ENCODE measurements around the gene GNAS-AS1. TPM values are rescaled to one million over a fixed set of nuclear protein-coding genes. Genes with fewer than 3 reads are reported as not detected.

GNAS-AS1 gene
- total RNA-seq, 4 donors from 2014 or later, result 0.19 TPM; not detected in 3

GRCh38 chr20:58816051-58816450, 34.7 kb downstream of the GNAS-AS1 start:
- Histone ChIP-seq H3K4me1 (no peaks in the 10 kb centered on the region), H3K27me3 (no peaks in the 10 kb centered on the region), H3K9me3 (no peaks in the 10 kb centered on the region), H3K4me3 (no peak overlapping the region), H3K36me3 (no peaks in the 10 kb centered on the region), H3K27ac (no peak overlapping the region)
- WGBS, 2 donors (ENCODE audit: low coverage in 1 of 2), result no CpG with 5 or more reads among the region's 10 CpGs
- TF ChIP-seq POLR2AphosphoS5 (IDR thresholded peaks at IDR 0.05) (no peak), EP300 (IDR thresholded peaks at IDR 0.05) (no peak), CTCF (IDR thresholded peaks at IDR 0.05) (no peak), POLR2A (IDR thresholded peaks at IDR 0.05) (no peak)
- ATAC-seq, result no peak

- 70% methylated on average over 2 of the region's 11 CpGs; no CpG with 5 or more reads in 1 of the 2 donors for WGBS, 2 donors (ENCODE audit: low coverage in 1 of 2)
- ATAC-seq, result no peak
- H3K36me3 ChIP-seq, result no peaks in the 10 kb centered on the region
- H3K9me3 ChIP-seq, result no peaks in the 10 kb centered on the region
- TF ChIP-seq POLR2A (IDR thresholded peaks at IDR 0.05), result no peak
- H3K27ac ChIP-seq, result no peak overlapping the region
- no peaks in the 10 kb centered on the region for H3K27me3 ChIP-seq
- H3K4me1 ChIP-seq, result no peaks in the 10 kb centered on the region
- H3K4me3 ChIP-seq, result no peak overlapping the region
These were observed 35.3 kb downstream of the GNAS-AS1 start for GRCh38 chr20:58815448-58815847.

GRCh38 chr20:58813369-58813768, 37.3 kb downstream of the GNAS-AS1 start:
- no peaks in the 10 kb centered on the region for H3K4me1 ChIP-seq
- no peaks in the 10 kb centered on the region for H3K27me3 ChIP-seq
- ATAC-seq, result no peak
- H3K27ac ChIP-seq, result no peak overlapping the region
- no peaks in the 10 kb centered on the region for H3K9me3 ChIP-seq
- TF ChIP-seq CTCF (IDR thresholded peaks at IDR 0.05) (no peak), EP300 (IDR thresholded peaks at IDR 0.05) (no peak), POLR2AphosphoS5 (IDR thresholded peaks at IDR 0.05) (no peak), POLR2A (IDR thresholded peaks at IDR 0.05) (no peak)
- H3K4me3 ChIP-seq, result no peak overlapping the region
- 74% methylated on average over 4 of the region's 8 CpGs; no CpG with 5 or more reads in 1 of the 2 donors for WGBS, 2 donors (ENCODE audit: low coverage in 1 of 2)
- H3K36me3 ChIP-seq, result no peaks in the 10 kb centered on the region

- H3K27me3 ChIP-seq, result no peaks in the 10 kb centered on the region
- 55 to 71% methylated on average over 3 to 5 of the region's 13 CpGs for WGBS, 2 donors (ENCODE audit: low coverage in 1 of 2)
- TF ChIP-seq CTCF (IDR thresholded peaks at IDR 0.05), result no peak
- no peak for ATAC-seq
- H3K4me3 ChIP-seq, result no peak overlapping the region
- no peak overlapping the region for H3K27ac ChIP-seq
- H3K36me3 ChIP-seq, result no peaks in the 10 kb centered on the region
- no peaks in the 10 kb centered on the region for H3K9me3 ChIP-seq
- H3K4me1 ChIP-seq, result no peaks in the 10 kb centered on the region
These were observed 39.4 kb downstream of the GNAS-AS1 start for GRCh38 chr20:58811334-58811733.

GRCh38 chr20:58810879-58811250, 39.8 kb downstream of the GNAS-AS1 start:
- TF ChIP-seq POLR2AphosphoS5 (IDR thresholded peaks at IDR 0.05) (no peak), POLR2A (IDR thresholded peaks at IDR 0.05) (no peak), CTCF (IDR thresholded peaks at IDR 0.05) (no peak), EP300 (IDR thresholded peaks at IDR 0.05) (no peak)
- Histone ChIP-seq H3K27me3 (no peaks in the 10 kb centered on the region), H3K27ac (no peak overlapping the region), H3K9me3 (no peaks in the 10 kb centered on the region), H3K36me3 (no peaks in the 10 kb centered on the region), H3K4me3 (no peak overlapping the region), H3K4me1 (no peaks in the 10 kb centered on the region)
- WGBS, 2 donors (ENCODE audit: low coverage in 1 of 2), result 82% methylated on average over 8 of the region's 10 CpGs; no CpG with 5 or more reads in 1 of the 2 donors
- ATAC-seq, result no peak
